ENCODE results near the gene NOSIP.

- no peak for TF ChIP-seq POLR2AphosphoS5 (IDR thresholded peaks at IDR 0.05; ENCODE audit: low read depth, low read length)
- TF ChIP-seq TAF1 (IDR thresholded peaks at IDR 0.05; ENCODE audit: borderline replicate concordance, insufficient read depth, low read length): no peak
- TF ChIP-seq REST (IDR thresholded peaks at IDR 0.05; ENCODE audit: insufficient read depth in 1 of 2, low read depth in 2 of 2, low read length in 2 of 2): no peak
- TF ChIP-seq SIN3A (IDR thresholded peaks at IDR 0.05; ENCODE audit: borderline replicate concordance, insufficient read depth, low read length): no peak
- TF ChIP-seq FOXP2 (optimal IDR thresholded peaks at IDR 0.05; ENCODE audit: borderline replicate concordance, extremely low read depth, extremely low read length, insufficient read depth): no peak
Observed at GRCh38 chr19:49546825-49547565, 33.4 kb downstream of the NOSIP start.
